ENCODE measurements around the gene SETMAR. TPM values are rescaled to one million over a fixed set of nuclear protein-coding genes. Genes with fewer than 3 reads are reported as not detected.

SETMAR gene
- total and polyA plus RNA-seq, 2 of the 13 experiments (the other 11 are each of a cell fraction or from before 2014, with no cell fraction given), result 7.0 to 16.7 TPM

- no peaks in the 10 kb centered on the region for H3K9me3 ChIP-seq (ENCODE audit: low read length)
- CTCF ChIA-PET (ENCODE audit: low intra/inter-chr PET ratio, low total read pairs), result no interaction called here
- TF ChIP-seq ZNF780A (CRISPR knock-in tag; IDR thresholded peaks at IDR 0.05) (no peak), PRDM15 (CRISPR knock-in tag; IDR thresholded peaks at IDR 0.05) (no peak), ZNF263 (CRISPR knock-in tag; IDR thresholded peaks at IDR 0.05) (peak; percentile 70), ATF7-NPFF (CRISPR knock-in tag; IDR thresholded peaks at IDR 0.05; ENCODE audit: low read depth) (no peak), GATAD2A (CRISPR knock-in tag; IDR thresholded peaks at IDR 0.05) (no peak)
- H3K36me3 ChIP-seq (replicated peaks in 1 of 2; ENCODE audit: control insufficient read depth in 1 of 2, insufficient read depth in 2 of 2, low read length in 2 of 2), result peaks cover 3 to 20% of the 10 kb centered on the region in 2 experiments; a peak in 3 of 5 replicates
- H2AFZ ChIP-seq (ENCODE audit: low read length), result no peak overlapping the region
- H3K9ac ChIP-seq (ENCODE audit: insufficient read depth, low read depth, low read length), result no peak overlapping the region
- no peak overlapping the region for H3K27ac ChIP-seq (ENCODE audit: extremely low read length, insufficient read depth, low read length)
- H3K79me2 ChIP-seq (ENCODE audit: insufficient read depth, low read length), result no peaks in the 10 kb centered on the region
- no peaks in the 10 kb centered on the region for H4K20me1 ChIP-seq (ENCODE audit: insufficient read depth, low read length)
- H3K4me3 ChIP-seq (replicated peaks in 1 of 3; ENCODE audit: insufficient read depth in 1 of 3, low read depth in 2 of 3, low read length in 3 of 3), result no peak overlapping the region
- WGBS (ENCODE audit: low lambda C conversion rate), result 96% methylated on average over 3 of the region's 3 CpGs
- peaks cover 26% of the 10 kb centered on the region for H3K4me1 ChIP-seq (ENCODE audit: insufficient read depth, low read length)
- intact Hi-C loops (cut with micrococcal nuclease; ENCODE audit: unreplicated experiment) (no loop called here), in situ Hi-C loops (cut with HindIII; ENCODE audit: extremely low pct_ligation_motif_present, low pct_unique_long_range_greater_than_20kb) (no loop called here)
- DNase-seq (ENCODE audit: low spot score) (no peak), ATAC-seq (no peak), FAIRE-seq (no peak)
- H3K27me3 ChIP-seq (ENCODE audit: control insufficient read depth in 1 of 2, insufficient read depth in 2 of 2, low read length in 2 of 2), result no peaks in the 10 kb centered on the region
- no peak overlapping the region for H3K4me2 ChIP-seq (ENCODE audit: low read depth, low read length)
- POLR2A ChIA-PET, result no interaction called here
- no TSS peak for BruUV-seq (replicated peaks)
Measured at GRCh38 chr3:4310971-4311370, 7.8 kb downstream of the SETMAR start.

- Histone ChIP-seq H3K27me3 (ENCODE audit: control insufficient read depth in 1 of 2, insufficient read depth in 2 of 2, low read length in 2 of 2) (no peaks in the 10 kb centered on the region), H3K4me2 (ENCODE audit: low read depth, low read length) (no peak overlapping the region), H4K20me1 (ENCODE audit: insufficient read depth, low read length) (no peaks in the 10 kb centered on the region), H3K36me3 (replicated peaks in 1 of 2; ENCODE audit: control insufficient read depth in 1 of 2, insufficient read depth in 2 of 2, low read length in 2 of 2) (peaks cover 3 to 22% of the 10 kb centered on the region in 2 experiments; a peak in 3 of 5 replicates), H3K79me2 (ENCODE audit: insufficient read depth, low read length) (no peaks in the 10 kb centered on the region), H3K9me3 (ENCODE audit: low read length) (no peaks in the 10 kb centered on the region), H3K4me3 (replicated peaks in 1 of 3; ENCODE audit: insufficient read depth in 1 of 3, low read depth in 2 of 3, low read length in 3 of 3) (no peak overlapping the region), H3K9ac (ENCODE audit: insufficient read depth, low read depth, low read length) (no peak overlapping the region), H3K27ac (ENCODE audit: extremely low read length, insufficient read depth, low read length) (no peak overlapping the region), H2AFZ (ENCODE audit: low read length) (no peak overlapping the region), H3K4me1 (ENCODE audit: insufficient read depth, low read length) (peaks cover 22% of the 10 kb centered on the region)
- ChIA-PET CTCF (ENCODE audit: low intra/inter-chr PET ratio, low total read pairs) (no interaction called here), POLR2A (no interaction called here)
- no peak for TF ChIP-seq CBX1 (IDR thresholded peaks at IDR 0.05; ENCODE audit: low read depth)
- TF ChIP-seq ZBTB3 (CRISPR knock-in tag; IDR thresholded peaks at IDR 0.05; ENCODE audit: borderline replicate concordance, low read depth), result no peak
- TF ChIP-seq ZNF619 (CRISPR knock-in tag; IDR thresholded peaks at IDR 0.05), result no peak
- no peak for TF ChIP-seq ZBTB43 (CRISPR knock-in tag; conservative IDR thresholded peaks at IDR 0.05)
- no peak for TF ChIP-seq ZNF556 (CRISPR knock-in tag; IDR thresholded peaks at IDR 0.05; ENCODE audit: borderline replicate concordance)
- no peak for TF ChIP-seq DPF2 (CRISPR knock-in tag; IDR thresholded peaks at IDR 0.05; ENCODE audit: borderline replicate concordance, low read depth)
- TF ChIP-seq KDM1A (CRISPR knock-in tag; IDR thresholded peaks at IDR 0.05), result no peak
- TF ChIP-seq SOX6 (IDR thresholded peaks at IDR 0.05), result no peak
- TF ChIP-seq SOX6 (CRISPR knock-in tag; IDR thresholded peaks at IDR 0.05), result no peak
- TF ChIP-seq RFXANK (CRISPR knock-in tag; IDR thresholded peaks at IDR 0.05), result no peak
- TF ChIP-seq ZNF724P (CRISPR knock-in tag; IDR thresholded peaks at IDR 0.05; ENCODE audit: borderline replicate concordance), result no peak
- TF ChIP-seq PTBP1 (IDR thresholded peaks at IDR 0.05; ENCODE audit: low read depth, low read length, poor library complexity, severe bottlenecking), result no peak
- FAIRE-seq (no peak), DNase-seq (ENCODE audit: low spot score) (no peak), ATAC-seq (no peak)
- in situ Hi-C loops (cut with HindIII; ENCODE audit: extremely low pct_ligation_motif_present, low pct_unique_long_range_greater_than_20kb) (no loop called here), intact Hi-C loops (cut with micrococcal nuclease; ENCODE audit: unreplicated experiment) (no loop called here)
- BruUV-seq (replicated peaks), result no TSS peak
Measured at GRCh38 chr3:4311496-4311895, 8.3 kb downstream of the SETMAR start.
